IMR-90 (cell line): Measurements from ENCODE around the gene MTMR3. TPM values are rescaled to one million over a fixed set of nuclear protein-coding genes. Genes with fewer than 3 reads are reported as not detected.
A peak's percentile ranks its signal among the peaks of the same experiment; 100 is the strongest.

Experiments used
- ATAC-seq: fragments of 200-7000 bp; cut with Tn5 transposase; 2 replicates; pipeline ENCODE4 v1.9.1; 2020; ENCODE audit warnings: low read depth, mild to moderate bottlenecking, moderate library complexity
- BruUV-seq: library from RNA; stranded (reverse); fragments of 400-500 nt; replicated peaks from 2 replicates; lab custom pipeline; 2021; lab: Mats Ljungman, UMichigan
- CTCF ChIA-PET: fragments of 300-600 bp; formaldehyde crosslinking; extraction: SDS; loops from one replicate; lab custom pipeline; 2021; ENCODE audit warnings: antibody characterized with exemption; lab: Yijun Ruan, JAX
- POLR2A ChIA-PET: fragments of 300-600 bp; sonication (Branson Sonifier 250); formaldehyde crosslinking; loops from one replicate; lab custom pipeline; 2022; ENCODE audit warnings: antibody characterized with exemption; ENCODE audit not compliant: unreplicated experiment; lab: Charles Lee
- DNase-seq: peaks from one replicate; pipeline ENCODE4 v3.0.0; 2013
- H2AFZ ChIP-seq: replicated peaks from 2 replicates; pipeline ENCODE3; 2013; ENCODE audit warnings: low read length, mild to moderate bottlenecking; ENCODE audit not compliant: poor library complexity
- H2AK5ac ChIP-seq: 2 replicates; pipeline ENCODE4 v1.6.1; 2013; ENCODE audit warnings: low read depth, low read length, inconsistent platforms
- H2AK9ac ChIP-seq: replicated peaks from 2 replicates; pipeline ENCODE3; 2013; ENCODE audit warnings: mild to moderate bottlenecking, low read depth, low read length, moderate library complexity; ENCODE audit not compliant: poor library complexity
- H2BK120ac ChIP-seq: 2 replicates; pipeline ENCODE4 v1.6.1; 2013; ENCODE audit warnings: low read depth, low read length, inconsistent platforms
- H2BK15ac ChIP-seq: 3 replicates; pipeline ENCODE4 v1.6.1; 2013; ENCODE audit warnings: low read depth, low read length, inconsistent platforms
- H2BK20ac ChIP-seq: 2 replicates; pipeline ENCODE4 v1.6.1; 2013; ENCODE audit warnings: low read depth, mild to moderate bottlenecking, inconsistent platforms, low read length, moderate library complexity
- H2BK5ac ChIP-seq: 2 replicates; pipeline ENCODE4 v1.6.1; 2013; ENCODE audit warnings: mild to moderate bottlenecking, low read depth, low read length, inconsistent platforms; ENCODE audit not compliant: poor library complexity, severe bottlenecking
- H3K14ac ChIP-seq: replicated peaks from 2 replicates; pipeline ENCODE4 v1.6.1; 2013; ENCODE audit warnings: low read depth, low read length, inconsistent platforms
- H3K18ac ChIP-seq: 2 replicates; pipeline ENCODE4 v1.6.1; 2013; ENCODE audit warnings: low read depth, low read length, control low read depth
- H3K23ac ChIP-seq: 2 replicates; pipeline ENCODE4 v1.6.1; 2013; ENCODE audit warnings: low read depth, low read length, inconsistent platforms
- H3K27ac ChIP-seq: 2 replicates; pipeline ENCODE4 v1.5.1; 2013; ENCODE audit warnings: mild to moderate bottlenecking, control low read depth, low read length; ENCODE audit not compliant: insufficient read depth
- H3K27me3 ChIP-seq: 2 replicates; pipeline ENCODE4 v1.6.1; 2013; ENCODE audit warnings: low read length; ENCODE audit not compliant: control insufficient read depth, insufficient read depth
- H3K36me3 ChIP-seq: 2 replicates; pipeline ENCODE4 v1.6.1; 2013; ENCODE audit warnings: low read length, mixed read lengths; ENCODE audit not compliant: control insufficient read depth, insufficient read depth
- H3K4ac ChIP-seq: 2 replicates; pipeline ENCODE4 v1.6.1; 2013; ENCODE audit warnings: low read depth, low read length, inconsistent platforms
- H3K4me1 ChIP-seq: 2 replicates; pipeline ENCODE4 v1.6.1; 2013; ENCODE audit warnings: low read length, mixed read lengths; ENCODE audit not compliant: control insufficient read depth, insufficient read depth
- H3K4me2 ChIP-seq: 2 replicates; pipeline ENCODE4 v1.6.1; 2013; ENCODE audit warnings: low read depth, mild to moderate bottlenecking, control low read depth, low read length, moderate library complexity
- H3K4me3 ChIP-seq: 2 replicates; pipeline ENCODE4 v1.5.1; 2013; ENCODE audit warnings: low read depth, mild to moderate bottlenecking, control low read depth, low read length, moderate library complexity; ENCODE audit not compliant: insufficient read depth
- H3K56ac ChIP-seq: 2 replicates; pipeline ENCODE4 v1.6.1; 2013; ENCODE audit warnings: low read length, inconsistent platforms; ENCODE audit not compliant: insufficient read depth; ENCODE audit errors: extremely low read depth
- H3K79me1 ChIP-seq, 2 experiments: 2 replicates each; pipeline ENCODE4 v1.6.1; 2013; ENCODE audit warnings: low read length in 2 of 2, inconsistent platforms in 1 of 2, low read depth in 1 of 2
- H3K9ac ChIP-seq: 2 replicates; pipeline ENCODE4 v1.6.1; 2013; ENCODE audit warnings: low read depth, low read length, control low read depth
- H3K9me1 ChIP-seq: 2 replicates; pipeline ENCODE4 v1.6.1; 2013; ENCODE audit warnings: low read length, inconsistent platforms; ENCODE audit not compliant: insufficient read depth
- H3K9me3 ChIP-seq: 2 replicates; pipeline ENCODE4 v1.6.1; 2013; ENCODE audit warnings: low read length; ENCODE audit not compliant: control insufficient read depth, insufficient read depth
- H4K20me1 ChIP-seq: 2 replicates; pipeline ENCODE4 v1.6.1; 2013; ENCODE audit warnings: low read length, inconsistent platforms; ENCODE audit not compliant: insufficient read depth
- H4K5ac ChIP-seq: 2 replicates; pipeline ENCODE4 v1.6.1; 2013; ENCODE audit warnings: mild to moderate bottlenecking, low read depth, low read length, control low read depth
- H4K8ac ChIP-seq, 2 experiments: 2 replicates each; pipeline ENCODE4 v1.6.1; 2013; ENCODE audit warnings: low read depth in 2 of 2, low read length in 2 of 2, control low read depth in 1 of 2, inconsistent platforms in 1 of 2
- H4K91ac ChIP-seq: 2 replicates; pipeline ENCODE4 v1.6.1; 2013; ENCODE audit warnings: low read depth, low read length, inconsistent platforms; ENCODE audit not compliant: insufficient read depth
- MAFK ChIP-seq: IDR thresholded peaks from 2 replicates; pipeline ENCODE4 v1.6.1; 2012; ENCODE audit warnings: low read depth, low read length, improper control_type of control experiment
- MAZ ChIP-seq: IDR thresholded peaks from 2 replicates; pipeline ENCODE4 v1.6.1; 2012; ENCODE audit warnings: low read depth, mild to moderate bottlenecking, low read length, improper control_type of control experiment, moderate library complexity, borderline replicate concordance
- POLR2A ChIP-seq: IDR thresholded peaks from 2 replicates; pipeline ENCODE4 v1.6.1; 2012; ENCODE audit warnings: mild to moderate bottlenecking, low read depth, low read length
- SMC3 ChIP-seq: fragments of 150-350 bp; IDR thresholded peaks from 2 replicates; pipeline ENCODE4 v1.6.1; 2016; ENCODE audit warnings: low read depth, mild to moderate bottlenecking, antibody characterized with exemption, low read length, moderate library complexity
- WGBS, 2 experiments: methylation state at CpG; one replicate each; pipeline versions ENCODE4 v1.1.5 to v1.1.7; 2013; ENCODE audit warnings: missing lambda C conversion rate in 2 of 2; ENCODE audit not compliant: insufficient read length in 1 of 2; ENCODE audit errors: extremely low coverage in 2 of 2; 5-methylcytosine and 5-hydroxymethylcytosine counted together
- dilution Hi-C: fragments of 300-500 bp; cut with HindIII; formaldehyde crosslinking; loops from one replicate; pipeline ENCODE4 v1.14.3; 2018; ENCODE audit warnings: low sequenced_read_pairs; ENCODE audit not compliant: unreplicated experiment
- in situ Hi-C: fragments of 300-500 bp; cut with MboI; formaldehyde crosslinking; loops from 3 replicates; pipeline ENCODE4 v1.14.3; 2019; ENCODE audit warnings: low sequenced_read_pairs, inconsistent platforms, mixed read lengths
- intact Hi-C: fragments of 100-400 bp; cut with micrococcal nuclease; formaldehyde crosslinking; loops from 2 replicates; pipeline ENCODE4 v1.10.0; 2022
- polyA plus RNA-seq, 3 experiments: library from polyadenylated mRNA; depleted of rRNA; stranded (reverse); fragments of >200 nt; gene quantifications; 2 replicates each; pipeline ENCODE4 v1.2.3, GENCODE V29; 2012; ENCODE audit warnings: low replicate concordance in 1 of 3
- total RNA-seq: library from RNA; depleted of rRNA; stranded (reverse); fragments of >200 nt; gene quantifications from 2 replicates; pipeline ENCODE4 v1.2.3, GENCODE V29; 2012

MTMR3 gene
- total and polyA plus RNA-seq, 2 of the 4 experiments (the other 2 are of a cell fraction): 21.3 to 29.4 TPM

DNA sequence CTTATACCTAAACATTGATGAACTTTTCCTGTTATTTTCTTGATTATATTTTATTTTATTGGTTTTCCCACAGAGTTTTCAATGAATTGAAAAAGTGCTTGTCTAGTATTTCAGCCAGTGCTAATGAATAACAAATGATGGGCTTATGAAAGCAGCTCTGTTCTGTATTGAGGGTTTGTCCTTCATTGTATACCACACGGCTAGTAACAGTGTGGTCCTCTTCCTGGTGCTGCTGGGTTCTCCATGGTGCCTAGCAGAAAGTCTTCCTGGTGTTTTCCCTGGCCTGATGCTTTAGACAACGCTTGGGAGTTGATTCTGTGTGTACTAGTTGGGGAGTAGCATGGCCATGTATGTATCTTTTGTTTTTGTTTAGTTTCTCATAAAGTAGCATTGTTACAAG is 89.1 kb downstream of the MTMR3 start:
- H3K4me1 ChIP-seq: peaks cover 5% of the 10 kb centered on the region; the same call in 1 of the 2 replicates
- WGBS, 2 experiments: no CpG with 5 or more reads among the region's 2 CpGs
- no peaks in the 10 kb centered on the region for H3K27me3 ChIP-seq
- peaks cover 15 to 53% of the 10 kb centered on the region in 2 experiments for H3K79me1 ChIP-seq
- no peak overlapping the region for H4K5ac ChIP-seq
- H3K27ac ChIP-seq: no peak overlapping the region
- no peak overlapping the region for H3K9ac ChIP-seq
- TF ChIP-seq SMC3 (no peak), MAFK (no peak), MAZ (no peak), POLR2A (no peak)
- ChIA-PET POLR2A (no interaction called here), CTCF (no interaction called here)
- peaks cover 3% of the 10 kb centered on the region for H3K36me3 ChIP-seq
- no TSS peak for BruUV-seq
- in situ Hi-C loops (no loop called here), intact Hi-C loops (no loop called here), dilution Hi-C loops (no loop called here)
- no peak overlapping the region for H2BK120ac ChIP-seq
- DNase-seq: no peak
- no peak overlapping the region for H3K56ac ChIP-seq
- no peak overlapping the region for H3K18ac ChIP-seq
- no peaks in the 10 kb centered on the region for H3K9me3 ChIP-seq
- H2BK20ac ChIP-seq: no peak overlapping the region
- no peak overlapping the region; the same call in 1 of the 2 replicates for H3K23ac ChIP-seq
- no peak overlapping the region for H3K4me2 ChIP-seq
- H4K20me1 ChIP-seq: peaks cover 7% of the 10 kb centered on the region; the same call in 1 of the 2 replicates
- no peak for ATAC-seq
- no peak overlapping the region for H2AK9ac ChIP-seq
- no peak overlapping the region for H2AK5ac ChIP-seq
- H2BK5ac ChIP-seq: no peak overlapping the region
- no peak overlapping the region for H3K4ac ChIP-seq
- H3K14ac ChIP-seq: no peak overlapping the region
- H4K91ac ChIP-seq: peak overlapping the region; percentile 38; the same call in 1 of the 2 replicates
- H2AFZ ChIP-seq: no peak overlapping the region
- no peak overlapping the region for H3K4me3 ChIP-seq
- no peak overlapping the region for H4K8ac ChIP-seq
- no peak overlapping the region for H2BK15ac ChIP-seq
- peaks cover 10% of the 10 kb centered on the region for H3K9me1 ChIP-seq
